OCI-LY3 (cell line): ENCODE results near the gene TRIM44.

Experiments used
- CTCF ChIP-seq: fragments of 200-600, 300-600 bp; sonication (generic); IDR thresholded peaks from 2 replicates; pipeline ENCODE4 v1.5.1; 2014; ENCODE audit warnings: antibody characterized with exemption, low read length, low read depth
- EZH2phosphoT487 ChIP-seq: fragments of 200-600 bp; shearing (Covaris generic); IDR thresholded peaks from 2 replicates; pipeline ENCODE4 v1.6.1; 2018; ENCODE audit warnings: antibody characterized with exemption, mixed run types, low read depth

- TF ChIP-seq CTCF (no peak), EZH2phosphoT487 (no peak)
Observed at GRCh38 chr11:35641171-35641897, 21.2 kb upstream of the TRIM44 start.
